ENCODE data around the gene KLHL14.

The KLHL14 gene

DNA sequence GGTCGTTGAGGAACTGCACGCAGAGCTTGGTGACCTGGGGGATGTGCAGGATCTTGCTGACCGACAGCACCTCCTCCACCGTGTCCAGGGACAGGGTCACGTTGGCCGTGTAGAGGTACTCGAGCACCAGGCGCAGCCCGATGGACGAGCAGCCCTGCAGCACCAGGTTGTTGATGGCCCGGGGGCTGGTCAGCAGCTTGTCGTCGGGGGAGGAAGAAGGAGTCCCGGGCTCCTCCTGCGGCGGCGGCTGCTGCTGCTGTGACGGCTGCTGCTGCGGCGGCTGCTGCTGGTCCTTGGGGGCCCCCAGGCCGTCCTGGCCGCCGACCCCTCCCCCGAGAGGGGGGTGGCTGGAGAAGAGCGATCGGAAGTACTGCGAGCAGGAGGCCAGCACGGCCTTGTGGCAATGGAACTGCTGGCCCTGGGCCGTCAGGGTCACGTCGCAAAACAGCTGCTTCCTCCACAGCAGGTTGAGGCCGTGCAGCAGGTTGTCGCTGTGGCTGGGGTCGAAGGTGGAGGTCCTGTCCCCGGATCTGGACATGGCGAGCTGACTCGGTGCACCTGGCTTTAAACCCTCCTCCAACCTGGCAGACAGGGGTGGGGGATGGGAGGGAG lies 2.7 kb downstream of the KLHL14 start:
- no peak overlapping the region for H3K4me3 ChIP-seq (ENCODE audit: low read length)
- DNase-seq (ENCODE audit: low read depth), result no peak
- TF ChIP-seq, protein P1, sequence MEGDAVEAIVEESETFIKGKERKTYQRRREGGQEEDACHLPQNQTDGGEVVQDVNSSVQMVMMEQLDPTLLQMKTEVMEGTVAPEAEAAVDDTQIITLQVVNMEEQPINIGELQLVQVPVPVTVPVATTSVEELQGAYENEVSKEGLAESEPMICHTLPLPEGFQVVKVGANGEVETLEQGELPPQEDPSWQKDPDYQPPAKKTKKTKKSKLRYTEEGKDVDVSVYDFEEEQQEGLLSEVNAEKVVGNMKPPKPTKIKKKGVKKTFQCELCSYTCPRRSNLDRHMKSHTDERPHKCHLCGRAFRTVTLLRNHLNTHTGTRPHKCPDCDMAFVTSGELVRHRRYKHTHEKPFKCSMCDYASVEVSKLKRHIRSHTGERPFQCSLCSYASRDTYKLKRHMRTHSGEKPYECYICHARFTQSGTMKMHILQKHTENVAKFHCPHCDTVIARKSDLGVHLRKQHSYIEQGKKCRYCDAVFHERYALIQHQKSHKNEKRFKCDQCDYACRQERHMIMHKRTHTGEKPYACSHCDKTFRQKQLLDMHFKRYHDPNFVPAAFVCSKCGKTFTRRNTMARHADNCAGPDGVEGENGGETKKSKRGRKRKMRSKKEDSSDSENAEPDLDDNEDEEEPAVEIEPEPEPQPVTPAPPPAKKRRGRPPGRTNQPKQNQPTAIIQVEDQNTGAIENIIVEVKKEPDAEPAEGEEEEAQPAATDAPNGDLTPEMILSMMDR (IDR thresholded peaks at IDR 0.05; ENCODE audit: insufficient read depth, low read depth, low read length, missing control alignments), result no peak

DNA sequence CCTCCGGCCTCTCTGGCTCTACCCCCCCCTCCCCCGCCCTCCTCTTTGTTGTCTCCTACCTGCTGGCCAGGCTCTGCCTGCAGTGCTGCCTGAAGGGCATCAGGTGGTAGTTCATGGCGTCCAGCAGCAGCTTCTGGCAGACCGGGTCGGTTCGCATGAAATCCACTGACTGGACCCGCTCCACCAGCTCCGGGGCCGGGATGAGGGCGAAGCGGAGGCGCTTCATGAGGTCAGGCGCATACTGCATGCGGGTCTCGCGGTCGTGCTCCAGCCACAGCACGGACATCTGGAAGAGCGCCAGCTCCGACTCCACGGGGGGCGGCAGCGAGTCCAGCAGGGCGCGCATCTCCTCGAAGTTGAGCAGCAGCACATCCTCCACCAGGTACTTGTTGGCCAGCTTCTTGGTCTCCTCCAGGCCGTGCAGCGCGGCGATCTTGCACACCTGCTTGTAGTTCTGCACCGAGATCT lies 3.2 kb downstream of the KLHL14 start:
- no peak overlapping the region for H3K4me3 ChIP-seq (ENCODE audit: low read length)
- TF ChIP-seq, protein P1 (IDR thresholded peaks at IDR 0.05; ENCODE audit: insufficient read depth, low read depth, low read length, missing control alignments), result no peak
- no peak for DNase-seq (ENCODE audit: low read depth)

DNA sequence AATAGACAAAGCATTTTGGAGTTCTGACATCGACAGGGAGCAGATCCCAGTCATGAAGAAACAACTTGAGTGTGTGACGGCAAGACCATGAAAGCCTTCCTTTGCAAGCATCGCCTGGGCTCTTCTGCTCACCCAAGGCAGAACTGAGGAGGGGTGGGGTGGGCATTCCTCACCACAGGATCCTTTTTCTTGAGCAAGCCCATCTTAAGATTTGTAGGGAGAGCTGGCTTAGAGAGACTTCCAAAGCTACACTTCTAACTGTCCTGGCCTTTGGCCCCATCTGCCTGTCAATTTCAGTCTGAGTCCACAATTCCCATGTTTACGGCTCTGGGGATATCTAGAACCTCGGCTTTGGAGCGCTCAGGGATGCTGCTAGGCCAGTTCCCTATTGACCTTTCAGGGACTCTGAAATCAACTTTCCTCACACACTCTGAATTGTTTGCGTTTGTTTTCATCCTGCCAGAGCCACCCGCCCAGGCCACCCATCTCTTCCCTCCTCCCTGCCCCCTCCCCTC lies 3.7 kb downstream of the KLHL14 start:
- no peak for DNase-seq (ENCODE audit: low read depth)
- TF ChIP-seq, protein P1 (IDR thresholded peaks at IDR 0.05; ENCODE audit: insufficient read depth, low read depth, low read length, missing control alignments), result no peak
- no peak overlapping the region for H3K4me3 ChIP-seq (ENCODE audit: low read length)

DNA sequence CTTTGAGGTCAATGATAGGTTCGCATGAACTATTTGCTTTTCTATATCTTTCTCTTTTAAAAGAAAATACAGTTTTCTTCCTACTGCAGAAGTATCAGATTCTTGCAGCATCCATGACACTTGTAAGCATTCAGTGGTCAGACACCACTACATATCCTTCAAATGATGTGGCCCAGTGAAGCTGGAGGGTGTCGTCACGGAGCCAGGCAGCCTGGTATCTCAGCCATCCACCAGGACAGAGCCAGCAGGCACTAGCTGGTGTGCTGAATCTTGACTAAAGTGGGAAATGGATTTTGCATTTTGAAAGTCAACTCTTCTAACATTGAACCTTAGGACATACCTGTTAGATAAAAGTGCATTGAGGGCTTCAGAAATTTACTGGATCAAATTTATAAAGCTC lies 5.4 kb downstream of the KLHL14 start:
- TF ChIP-seq, protein P1 (IDR thresholded peaks at IDR 0.05; ENCODE audit: insufficient read depth, low read depth, low read length, missing control alignments), result no peak
- no peak overlapping the region for H3K4me3 ChIP-seq (ENCODE audit: low read length)
- no peak for DNase-seq (ENCODE audit: low read depth)

DNA sequence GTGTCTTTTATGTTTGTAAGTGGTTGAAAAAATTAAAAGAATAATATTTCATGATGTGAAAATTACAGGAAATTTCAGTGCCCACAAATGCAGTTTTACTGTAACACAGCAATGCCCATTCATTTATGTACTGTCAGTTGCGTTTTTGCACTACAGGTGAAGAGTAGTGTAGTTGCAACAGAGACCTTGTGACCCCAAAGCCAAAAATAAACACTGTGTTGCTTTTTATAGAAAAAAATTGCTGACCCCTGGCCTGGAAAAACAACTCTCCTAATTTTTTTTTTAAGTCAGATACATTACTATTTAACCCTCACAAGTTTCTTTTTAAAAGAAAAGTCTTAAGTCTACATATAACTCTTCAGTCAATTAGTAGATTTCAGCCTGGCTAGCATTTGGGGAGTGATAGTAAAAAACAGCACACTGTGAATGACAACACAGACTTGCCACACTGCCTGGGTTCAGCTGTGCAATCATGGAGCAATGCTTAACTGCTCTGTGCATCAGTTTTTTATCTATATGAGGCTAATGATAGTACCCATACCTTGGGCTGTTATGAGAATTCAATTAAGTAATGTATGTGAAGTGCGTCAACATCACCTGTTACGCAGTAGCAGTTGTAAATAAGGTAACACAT lies 8.1 kb downstream of the KLHL14 start:
- TF ChIP-seq, protein P1 (IDR thresholded peaks at IDR 0.05; ENCODE audit: insufficient read depth, low read depth, low read length, missing control alignments), result no peak
- no peak for DNase-seq (ENCODE audit: low read depth)
- no peak overlapping the region for H3K4me3 ChIP-seq (ENCODE audit: low read length)

DNA sequence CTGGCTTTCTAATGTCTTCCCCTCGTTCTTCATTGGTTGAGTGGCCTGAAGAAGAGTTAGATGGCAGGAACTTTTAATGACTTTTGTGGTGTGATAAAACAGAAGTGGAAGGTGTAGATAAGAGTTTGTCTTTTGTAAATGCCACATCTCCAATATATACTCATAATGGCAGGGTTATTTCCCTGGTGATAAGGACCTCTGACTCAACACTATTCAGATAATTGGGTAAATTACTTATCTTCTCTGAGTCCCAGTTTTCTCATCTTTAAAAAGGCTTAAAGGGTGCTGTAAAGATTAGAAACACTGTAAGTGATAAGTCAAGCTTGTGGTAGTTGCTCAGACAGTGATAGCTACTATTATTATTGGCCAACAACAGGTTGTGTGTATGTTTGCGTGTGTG lies 9.5 kb downstream of the KLHL14 start:
- TF ChIP-seq, protein P1 (IDR thresholded peaks at IDR 0.05; ENCODE audit: insufficient read depth, low read depth, low read length, missing control alignments), result no peak
- no peak overlapping the region for H3K4me3 ChIP-seq (ENCODE audit: low read length)
- DNase-seq (ENCODE audit: low read depth), result no peak
